ENCODE measurements around the gene SOCS4.
"Not testable (repeated sequence)": the region's sequence is repeated elsewhere in the genome, so short reads cannot be mapped to it uniquely, and the experiment has no call there.

SOCS4 gene, protein sequence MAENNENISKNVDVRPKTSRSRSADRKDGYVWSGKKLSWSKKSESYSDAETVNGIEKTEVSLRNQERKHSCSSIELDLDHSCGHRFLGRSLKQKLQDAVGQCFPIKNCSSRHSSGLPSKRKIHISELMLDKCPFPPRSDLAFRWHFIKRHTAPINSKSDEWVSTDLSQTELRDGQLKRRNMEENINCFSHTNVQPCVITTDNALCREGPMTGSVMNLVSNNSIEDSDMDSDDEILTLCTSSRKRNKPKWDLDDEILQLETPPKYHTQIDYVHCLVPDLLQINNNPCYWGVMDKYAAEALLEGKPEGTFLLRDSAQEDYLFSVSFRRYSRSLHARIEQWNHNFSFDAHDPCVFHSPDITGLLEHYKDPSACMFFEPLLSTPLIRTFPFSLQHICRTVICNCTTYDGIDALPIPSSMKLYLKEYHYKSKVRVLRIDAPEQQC

GRCh38 chr14:55026793-55027561 lies at the start of gene SOCS4, which contains the start of gene WDHD1:
TSS of gene SOCS4 (plus strand) at chr14:55027236. CDS start at chr14:55043042, 15,806 bp downstream.
TSS of gene WDHD1 (minus strand) at chr14:55027099. CDS start at chr14:55026787, 312 bp downstream.
- peak within 1 kb of the TSS; percentile 88 for H3K4me3 ChIP-seq
- TF ChIP-seq POLR2AphosphoS5 (IDR thresholded peaks at IDR 0.05; ENCODE audit: borderline replicate concordance, low read depth, low read length), result peak; percentile 94
- no peak for TF ChIP-seq EZH2 (IDR thresholded peaks at IDR 0.05)
- peak; percentile 71 for TF ChIP-seq FOXP2 (optimal IDR thresholded peaks at IDR 0.05; ENCODE audit: control extremely low read depth, extremely low read length, insufficient read depth)
- H3K9me3 ChIP-seq (ENCODE audit: low read depth, low read length), result no peaks in the 10 kb centered on the region
- peak within 1 kb of the TSS; percentile 97 for H3K9ac ChIP-seq (ENCODE audit: insufficient read length)
- DNase-seq (ENCODE audit: low read depth, low spot score), result no peak
- H3K36me3 ChIP-seq (ENCODE audit: insufficient read depth, low read length), result peaks cover 19% of the 10 kb centered on the region
- H3K27ac ChIP-seq, result peak within 1 kb of the TSS; percentile 78

GRCh38 chr14:54979039-54979438 lies 48.0 kb upstream of the SOCS4 start:
- Histone ChIP-seq H3K27ac (no peak overlapping the region), H3K4me3 (no peak overlapping the region), H3K36me3 (ENCODE audit: insufficient read depth, low read length) (peaks cover 64% of the 10 kb centered on the region), H3K9ac (ENCODE audit: insufficient read length) (no peak overlapping the region), H3K9me3 (ENCODE audit: low read depth, low read length) (no peaks in the 10 kb centered on the region)
- DNase-seq (ENCODE audit: low read depth, low spot score), result no peak
- TF ChIP-seq EZH2 (IDR thresholded peaks at IDR 0.05), result no peak
- no peak for TF ChIP-seq FOXP2 (optimal IDR thresholded peaks at IDR 0.05; ENCODE audit: control extremely low read depth, extremely low read length, insufficient read depth)
- no peak for TF ChIP-seq POLR2AphosphoS5 (IDR thresholded peaks at IDR 0.05; ENCODE audit: borderline replicate concordance, low read depth, low read length)

DNA sequence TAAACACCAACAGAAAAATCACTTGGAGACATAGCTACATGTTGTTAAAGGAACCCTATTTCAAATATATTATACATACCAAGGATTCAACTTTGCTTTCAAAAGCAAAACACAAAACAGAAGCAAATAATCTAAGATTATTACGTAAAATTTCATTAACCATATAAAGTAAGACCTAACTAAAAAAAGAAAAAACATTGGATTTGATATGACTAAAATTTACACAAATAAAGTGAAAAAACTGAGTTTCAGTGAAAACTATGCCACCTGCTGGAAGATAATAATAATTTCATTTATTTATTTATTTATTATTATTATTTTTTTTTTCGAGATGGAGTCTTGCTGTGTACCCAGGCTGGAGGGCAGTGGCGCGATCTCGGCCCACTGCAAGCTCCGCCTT lies 45.3 kb upstream of the SOCS4 start:
- no peak overlapping the region for H3K4me3 ChIP-seq
- H3K9me3 ChIP-seq (ENCODE audit: low read depth, low read length), result no peaks in the 10 kb centered on the region
- no peak overlapping the region for H3K9ac ChIP-seq (ENCODE audit: insufficient read length)
- no peak overlapping the region for H3K27ac ChIP-seq
- DNase-seq (ENCODE audit: low read depth, low spot score), result no peak
- TF ChIP-seq POLR2AphosphoS5 (IDR thresholded peaks at IDR 0.05; ENCODE audit: borderline replicate concordance, low read depth, low read length) (no peak), EZH2 (IDR thresholded peaks at IDR 0.05) (no peak), FOXP2 (optimal IDR thresholded peaks at IDR 0.05; ENCODE audit: control extremely low read depth, extremely low read length, insufficient read depth) (no peak)
- peaks cover 75% of the 10 kb centered on the region for H3K36me3 ChIP-seq (ENCODE audit: insufficient read depth, low read length)

- TF ChIP-seq EZH2 (IDR thresholded peaks at IDR 0.05) (no peak), FOXP2 (optimal IDR thresholded peaks at IDR 0.05; ENCODE audit: control extremely low read depth, extremely low read length, insufficient read depth) (no peak), POLR2AphosphoS5 (IDR thresholded peaks at IDR 0.05; ENCODE audit: borderline replicate concordance, low read depth, low read length) (no peak)
- peak overlapping the region; percentile 32; the same call in 1 of the 2 replicates for H3K27ac ChIP-seq
- no peak overlapping the region for H3K9ac ChIP-seq (ENCODE audit: insufficient read length)
- no peak overlapping the region for H3K4me3 ChIP-seq
- no peaks in the 10 kb centered on the region for H3K9me3 ChIP-seq (ENCODE audit: low read depth, low read length)
- H3K36me3 ChIP-seq (ENCODE audit: insufficient read depth, low read length), result peaks cover 65% of the 10 kb centered on the region
- no peak for DNase-seq (ENCODE audit: low read depth, low spot score)
These were observed 41.9 kb upstream of the SOCS4 start for GRCh38 chr14:54985156-54985555.

GRCh38 chr14:55000381-55000780 lies 26.7 kb upstream of the SOCS4 start:
- Histone ChIP-seq H3K9me3 (ENCODE audit: low read depth, low read length) (no peaks in the 10 kb centered on the region), H3K36me3 (ENCODE audit: insufficient read depth, low read length) (peaks cover 63% of the 10 kb centered on the region), H3K27ac (no peak overlapping the region), H3K4me3 (no peak overlapping the region), H3K9ac (ENCODE audit: insufficient read length) (no peak overlapping the region)
- DNase-seq (ENCODE audit: low read depth, low spot score), result no peak
- TF ChIP-seq FOXP2 (optimal IDR thresholded peaks at IDR 0.05; ENCODE audit: control extremely low read depth, extremely low read length, insufficient read depth), result no peak
- no peak for TF ChIP-seq EZH2 (IDR thresholded peaks at IDR 0.05)
- TF ChIP-seq POLR2AphosphoS5 (IDR thresholded peaks at IDR 0.05; ENCODE audit: borderline replicate concordance, low read depth, low read length), result no peak

DNA sequence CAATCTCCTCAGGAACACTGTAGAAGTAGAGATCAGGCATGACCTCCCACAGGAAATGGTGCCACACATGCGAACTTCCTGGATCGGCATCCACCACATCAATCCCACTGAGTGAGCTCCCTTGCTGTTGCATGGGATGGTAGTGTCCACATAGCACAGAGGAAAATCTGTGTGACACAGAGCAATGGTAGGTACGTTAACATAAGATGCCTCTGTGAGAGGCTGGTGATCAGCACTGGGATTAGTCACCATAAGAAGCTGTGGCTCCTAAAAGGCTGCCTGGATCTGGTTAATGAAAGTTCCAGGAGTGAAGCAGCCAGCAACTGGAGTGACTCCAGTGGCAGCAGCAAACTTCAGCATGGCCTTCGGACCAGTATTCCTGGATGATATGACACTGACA lies 22.0 kb upstream of the SOCS4 start:
- Histone ChIP-seq H3K36me3 (ENCODE audit: insufficient read depth, low read length) (peaks cover 72% of the 10 kb centered on the region), H3K9me3 (ENCODE audit: low read depth, low read length) (no peaks in the 10 kb centered on the region), H3K9ac (ENCODE audit: insufficient read length) (no peak overlapping the region), H3K27ac (no peak overlapping the region), H3K4me3 (no peak overlapping the region)
- no peak for DNase-seq (ENCODE audit: low read depth, low spot score)
- TF ChIP-seq POLR2AphosphoS5 (IDR thresholded peaks at IDR 0.05; ENCODE audit: borderline replicate concordance, low read depth, low read length) (no peak), EZH2 (IDR thresholded peaks at IDR 0.05) (no peak), FOXP2 (optimal IDR thresholded peaks at IDR 0.05; ENCODE audit: control extremely low read depth, extremely low read length, insufficient read depth) (no peak)

DNA sequence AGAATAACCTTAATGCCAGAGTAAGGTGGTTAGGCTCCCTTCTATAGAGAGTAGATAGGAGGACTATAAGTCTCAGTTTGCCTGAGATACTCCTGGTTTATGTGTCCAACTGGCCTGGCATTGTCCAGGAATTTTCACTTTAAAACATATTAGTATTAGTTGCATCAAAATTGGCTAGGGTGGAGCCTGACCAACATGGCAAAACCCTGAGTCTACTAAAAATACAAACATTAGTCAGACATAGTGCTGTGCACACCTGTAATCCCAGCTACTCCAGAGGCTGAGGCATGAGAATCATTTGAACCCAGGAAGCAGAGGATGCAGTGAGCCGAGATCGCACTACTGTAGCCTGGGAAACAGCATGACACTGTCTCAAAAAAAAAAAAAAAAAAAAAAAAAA lies 12.0 kb upstream of the SOCS4 start:
- peaks cover 58% of the 10 kb centered on the region for H3K36me3 ChIP-seq (ENCODE audit: insufficient read depth, low read length)
- H3K27ac ChIP-seq, result no peak overlapping the region

GRCh38 chr14:55019968-55020554 lies 7.0 kb upstream of the SOCS4 start:
- Histone ChIP-seq H3K36me3 (ENCODE audit: insufficient read depth, low read length) (peaks cover 61% of the 10 kb centered on the region), H3K9ac (ENCODE audit: insufficient read length) (no peak overlapping the region), H3K4me3 (no peak overlapping the region), H3K27ac (no peak overlapping the region), H3K9me3 (ENCODE audit: low read depth, low read length) (no peaks in the 10 kb centered on the region)
- no peak for DNase-seq (ENCODE audit: low read depth, low spot score)
- TF ChIP-seq POLR2AphosphoS5 (IDR thresholded peaks at IDR 0.05; ENCODE audit: borderline replicate concordance, low read depth, low read length) (no peak), EZH2 (IDR thresholded peaks at IDR 0.05) (no peak), FOXP2 (optimal IDR thresholded peaks at IDR 0.05; ENCODE audit: control extremely low read depth, extremely low read length, insufficient read depth) (no peak)

More for the DNA sequence above, 12.0 kb upstream of the SOCS4 start:
- no peaks in the 10 kb centered on the region for H3K9me3 ChIP-seq (ENCODE audit: low read depth, low read length)
- H3K4me3 ChIP-seq, result no peak overlapping the region
- H3K9ac ChIP-seq (ENCODE audit: insufficient read length), result no peak overlapping the region
- no peak for DNase-seq (ENCODE audit: low read depth, low spot score)
- TF ChIP-seq FOXP2 (optimal IDR thresholded peaks at IDR 0.05; ENCODE audit: control extremely low read depth, extremely low read length, insufficient read depth) (no peak), EZH2 (IDR thresholded peaks at IDR 0.05) (no peak), POLR2AphosphoS5 (IDR thresholded peaks at IDR 0.05; ENCODE audit: borderline replicate concordance, low read depth, low read length) (no peak)

DNA sequence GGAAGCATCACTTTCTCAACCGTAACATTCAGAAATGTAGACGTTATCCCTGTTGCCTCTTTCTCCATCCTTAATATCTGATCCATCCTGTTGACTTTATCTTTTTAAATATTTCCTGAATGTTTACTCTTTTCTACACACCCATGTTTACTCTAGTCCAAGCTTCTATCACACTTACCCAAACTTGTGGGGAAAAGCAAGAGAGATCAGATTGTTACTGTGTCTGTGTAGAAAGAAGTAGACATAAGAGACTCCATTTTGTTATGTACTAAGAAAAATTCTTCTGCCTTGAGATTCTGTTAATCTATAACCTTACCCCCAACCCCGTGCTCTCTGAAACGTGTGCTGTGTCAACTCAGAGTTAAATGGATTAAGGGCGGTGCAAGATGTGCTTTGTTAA lies 2.7 kb upstream of the SOCS4 start:
- not testable (repeated sequence) for H3K27ac ChIP-seq

More for the DNA sequence above, 2.7 kb upstream of the SOCS4 start:
- peaks cover 41% of the 10 kb centered on the region for H3K36me3 ChIP-seq (ENCODE audit: insufficient read depth, low read length)
- DNase-seq (ENCODE audit: low read depth, low spot score); H3K9me3 ChIP-seq (ENCODE audit: low read depth, low read length); H3K9ac ChIP-seq (ENCODE audit: insufficient read length); H3K4me3 ChIP-seq: not testable (repeated sequence)

Data from SK-N-MC (cell line).